ENCODE results near the gene PRSS50.

DNA sequence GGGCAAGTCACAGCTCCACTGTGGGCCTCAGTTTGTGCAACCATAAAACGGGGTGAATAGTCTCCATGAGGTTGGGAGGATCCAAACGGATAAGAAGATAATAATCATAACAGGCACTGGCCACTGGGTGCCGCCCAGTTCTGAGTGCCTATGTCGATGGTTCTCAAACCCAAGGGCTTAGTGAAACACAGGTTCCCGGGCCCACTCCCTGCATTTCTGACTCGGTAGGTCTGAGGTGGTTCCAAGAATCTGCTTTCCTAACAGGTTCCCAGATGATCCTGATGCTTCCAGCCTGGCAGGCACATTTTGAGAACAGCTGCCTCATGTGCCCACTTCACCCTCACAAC, 45.3 kb downstream of the PRSS50 start:
- TF ChIP-seq, protein P1, sequence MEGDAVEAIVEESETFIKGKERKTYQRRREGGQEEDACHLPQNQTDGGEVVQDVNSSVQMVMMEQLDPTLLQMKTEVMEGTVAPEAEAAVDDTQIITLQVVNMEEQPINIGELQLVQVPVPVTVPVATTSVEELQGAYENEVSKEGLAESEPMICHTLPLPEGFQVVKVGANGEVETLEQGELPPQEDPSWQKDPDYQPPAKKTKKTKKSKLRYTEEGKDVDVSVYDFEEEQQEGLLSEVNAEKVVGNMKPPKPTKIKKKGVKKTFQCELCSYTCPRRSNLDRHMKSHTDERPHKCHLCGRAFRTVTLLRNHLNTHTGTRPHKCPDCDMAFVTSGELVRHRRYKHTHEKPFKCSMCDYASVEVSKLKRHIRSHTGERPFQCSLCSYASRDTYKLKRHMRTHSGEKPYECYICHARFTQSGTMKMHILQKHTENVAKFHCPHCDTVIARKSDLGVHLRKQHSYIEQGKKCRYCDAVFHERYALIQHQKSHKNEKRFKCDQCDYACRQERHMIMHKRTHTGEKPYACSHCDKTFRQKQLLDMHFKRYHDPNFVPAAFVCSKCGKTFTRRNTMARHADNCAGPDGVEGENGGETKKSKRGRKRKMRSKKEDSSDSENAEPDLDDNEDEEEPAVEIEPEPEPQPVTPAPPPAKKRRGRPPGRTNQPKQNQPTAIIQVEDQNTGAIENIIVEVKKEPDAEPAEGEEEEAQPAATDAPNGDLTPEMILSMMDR (IDR thresholded peaks at IDR 0.05) = no peak
- no peak for TF ChIP-seq POLR2A (IDR thresholded peaks at IDR 0.05)

All from right lobe of liver (tissue), 4 donors.